COR-L47 (cell line): ENCODE data around the gene TMEM86B.
"Not testable (repeated sequence)": the region's sequence is repeated elsewhere in the genome, so short reads cannot be mapped to it uniquely, and the experiment has no call there.

ENCODE experiments used
- DNase-seq: peaks from one replicate; lab custom pipeline; 2025; lab: John Stamatoyannopoulos, UW

TMEM86B gene

GRCh38 chr19:55220525-55220924 is 8.0 kb downstream of the TMEM86B start:
- DNase-seq, result no peak

GRCh38 chr19:55216461-55217198 is 11.9 kb downstream of the TMEM86B start:
- peak; percentile 94 for DNase-seq

- no peak for DNase-seq
These were observed 15.0 kb downstream of the TMEM86B start for GRCh38 chr19:55213547-55213946.

GRCh38 chr19:55212447-55212846 is 16.1 kb downstream of the TMEM86B start:
- no peak for DNase-seq

- DNase-seq, result peak; percentile 42
These were observed 18.7 kb downstream of the TMEM86B start for GRCh38 chr19:55209693-55210472.

GRCh38 chr19:55208880-55209692 is 19.5 kb downstream of the TMEM86B start, which contains the start of gene PTPRH:
TSS of gene PTPRH (minus strand) at chr19:55209501. CDS start at chr19:55209433, 68 bp downstream.
- DNase-seq, result no peak

- DNase-seq, result no peak
These were observed 21.7 kb downstream of the TMEM86B start for GRCh38 chr19:55206664-55207500.

GRCh38 chr19:55202199-55202598 is 26.4 kb downstream of the TMEM86B start:
- not testable (repeated sequence) for DNase-seq

GRCh38 chr19:55199620-55200204 is 28.9 kb downstream of the TMEM86B start:
- no peak for DNase-seq

- no peak for DNase-seq
These were observed 29.9 kb downstream of the TMEM86B start for GRCh38 chr19:55198651-55199050.

GRCh38 chr19:55197528-55197927 is 31.0 kb downstream of the TMEM86B start:
- DNase-seq, result no peak

- no peak for DNase-seq
These were observed 31.8 kb downstream of the TMEM86B start for GRCh38 chr19:55196803-55197202.

GRCh38 chr19:55193481-55193880 is 35.1 kb downstream of the TMEM86B start:
- no peak for DNase-seq

- DNase-seq, result no peak
These were observed 39.1 kb downstream of the TMEM86B start for GRCh38 chr19:55189403-55189835.

GRCh38 chr19:55188625-55189024 is 39.9 kb downstream of the TMEM86B start:
- DNase-seq, result no peak

- no peak for DNase-seq
These were observed 42.5 kb downstream of the TMEM86B start for GRCh38 chr19:55186080-55186479.

GRCh38 chr19:55181740-55182139 is 46.8 kb downstream of the TMEM86B start:
- no peak for DNase-seq

- DNase-seq, result no peak
These were observed 48.7 kb downstream of the TMEM86B start, which contains the start of gene SYT5 for GRCh38 chr19:55179606-55180484. TSS of gene SYT5 (minus strand) at chr19:55180289. CDS start at chr19:55179041, 1,248 bp downstream.

- peak; percentile 92 for DNase-seq
These were observed 49.6 kb downstream of the TMEM86B start for GRCh38 chr19:55178781-55179599.
